HEK293 (cell line): ENCODE results near the gene RIPK4.

Experiments used
- CTCF ChIA-PET: fragments of 350-600 bp; formaldehyde crosslinking; extraction: SDS; loops from one replicate; lab custom pipeline; 2021; ENCODE audit warnings: antibody characterized with exemption; lab: Yijun Ruan, JAX
- POLR2A ChIA-PET: fragments of 300-600 bp; formaldehyde crosslinking; extraction: SDS; loops from one replicate; lab custom pipeline; 2020; ENCODE audit warnings: antibody characterized with exemption, inconsistent platforms; lab: Yijun Ruan, JAX
- H3K27ac ChIP-seq: fragments of 200-500 bp; sonication (Bioruptor generic); 2 replicates; pipeline ENCODE4 v1.5.1; 2014; ENCODE audit warnings: low read depth, low read length, control low read depth, inconsistent platforms; ENCODE audit errors: extremely low read depth
- H3K36me3 ChIP-seq, 2 experiments: fragments of 200-500 bp in 1 of 2; sonication (Bioruptor generic) in 1 of 2; 1 replicate in 1 of 2; 2 replicates in 1 of 2; pipeline ENCODE4 v1.5.1; 2014 to 2017; ENCODE audit warnings: inconsistent platforms in 2 of 2, low read length in 2 of 2; ENCODE audit not compliant: control insufficient read depth in 2 of 2, insufficient read depth in 1 of 2
- H3K4me1 ChIP-seq: fragments of 200-500 bp; sonication (Bioruptor generic); 2 replicates; pipeline ENCODE4 v1.5.1; 2014; ENCODE audit warnings: mild to moderate bottlenecking, low read length, inconsistent platforms; ENCODE audit not compliant: control insufficient read depth, insufficient read depth
- H3K4me3 ChIP-seq: 2 replicates; pipeline ENCODE4 v1.5.1; 2011; ENCODE audit warnings: low read depth, mild to moderate bottlenecking, control low read depth, low read length, moderate library complexity
- H3K9me3 ChIP-seq: fragments of 200-500 bp; sonication (Bioruptor generic); 2 replicates; pipeline ENCODE4 v1.5.1; 2014; ENCODE audit warnings: low read depth, low read length, inconsistent platforms; ENCODE audit not compliant: control insufficient read depth, insufficient read depth
- ATF2 ChIP-seq: fragments of 450-650 bp; formaldehyde crosslinking; IDR thresholded peaks from 2 replicates; pipeline ENCODE4 v1.5.1; 2016; ENCODE audit warnings: missing biosample characterization, missing genetic modification characterization, low read depth
- BCL11A ChIP-seq: fragments of 450-650 bp; formaldehyde crosslinking; IDR thresholded peaks from 2 replicates; pipeline ENCODE4 v1.5.1; 2016; ENCODE audit warnings: low read depth, missing biosample characterization, missing genetic modification characterization
- GLI4 ChIP-seq: fragments of 450-650 bp; formaldehyde crosslinking; IDR thresholded peaks from 2 replicates; pipeline ENCODE4 v1.5.1; 2016; ENCODE audit warnings: missing biosample characterization, missing genetic modification characterization
- HOXA7 ChIP-seq: sonication (generic); formaldehyde crosslinking; IDR thresholded peaks from 2 replicates; pipeline ENCODE4 v1.8.1; 2022; ENCODE audit warnings: missing genetic modification reagents, borderline replicate concordance
- MYNN ChIP-seq: fragments of 450-650 bp; formaldehyde crosslinking; IDR thresholded peaks from 2 replicates; pipeline ENCODE4 v1.5.1; 2016; ENCODE audit warnings: missing biosample characterization, missing genetic modification characterization, borderline replicate concordance
- PRDM1 ChIP-seq: fragments of 450-650 bp; formaldehyde crosslinking; IDR thresholded peaks from 2 replicates; pipeline ENCODE4; 2016; ENCODE audit warnings: missing biosample characterization, missing genetic modification characterization
- REST ChIP-seq: fragments of 450-650 bp; formaldehyde crosslinking; IDR thresholded peaks from 2 replicates; pipeline ENCODE4 v1.5.1; 2016; ENCODE audit warnings: missing biosample characterization, missing genetic modification characterization
- SETDB1 ChIP-seq: IDR thresholded peaks from one replicate; pipeline ENCODE4 v1.6.1; 2017; ENCODE audit warnings: mild to moderate bottlenecking, low read length, moderate library complexity, mixed read lengths; ENCODE audit not compliant: insufficient read length
- SP3 ChIP-seq: fragments of 450-650 bp; formaldehyde crosslinking; IDR thresholded peaks from 2 replicates; pipeline ENCODE4 v1.5.1; 2016; ENCODE audit warnings: missing biosample characterization, missing genetic modification characterization
- WT1 ChIP-seq: fragments of 450-650 bp; formaldehyde crosslinking; IDR thresholded peaks from 2 replicates; pipeline ENCODE4 v1.5.1; 2016; ENCODE audit warnings: missing biosample characterization, missing genetic modification characterization
- ZBTB17 ChIP-seq: fragments of 450-650 bp; formaldehyde crosslinking; IDR thresholded peaks from 2 replicates; pipeline ENCODE4 v1.5.1; 2016; ENCODE audit warnings: missing biosample characterization, missing genetic modification characterization
- ZBTB48 ChIP-seq: fragments of 450-650 bp; formaldehyde crosslinking; IDR thresholded peaks from 2 replicates; pipeline ENCODE4 v1.5.1; 2016; ENCODE audit warnings: missing biosample characterization, missing genetic modification characterization
- ZBTB7A ChIP-seq: fragments of 450-650 bp; formaldehyde crosslinking; IDR thresholded peaks from 2 replicates; pipeline ENCODE4 v1.5.1; 2016; ENCODE audit warnings: low read depth, missing biosample characterization, missing genetic modification characterization
- ZNF132 ChIP-seq: fragments of 450-650 bp; formaldehyde crosslinking; IDR thresholded peaks from 2 replicates; pipeline ENCODE4 v1.5.1; 2017; ENCODE audit warnings: missing biosample characterization, missing genetic modification characterization, borderline replicate concordance
- ZNF16 ChIP-seq: fragments of 450-650 bp; formaldehyde crosslinking; IDR thresholded peaks from 2 replicates; pipeline ENCODE4 v1.5.1; 2016; ENCODE audit warnings: low read depth, missing biosample characterization, missing genetic modification characterization
- ZNF18 ChIP-seq: fragments of 450-650 bp; formaldehyde crosslinking; IDR thresholded peaks from 2 replicates; pipeline ENCODE4 v1.5.1; 2016; ENCODE audit warnings: missing biosample characterization, missing genetic modification characterization
- ZNF19 ChIP-seq: fragments of 450-650 bp; formaldehyde crosslinking; IDR thresholded peaks from 2 replicates; pipeline ENCODE4; 2016; ENCODE audit warnings: missing biosample characterization, missing genetic modification characterization, low read depth
- ZNF292 ChIP-seq: fragments of 450-650 bp; formaldehyde crosslinking; IDR thresholded peaks from 2 replicates; pipeline ENCODE4 v1.5.1; 2016; ENCODE audit warnings: low read depth, missing biosample characterization, missing genetic modification characterization, borderline replicate concordance
- ZNF354C ChIP-seq: fragments of 450-650 bp; formaldehyde crosslinking; IDR thresholded peaks from 2 replicates; pipeline ENCODE4 v1.5.1; 2016; ENCODE audit warnings: missing biosample characterization, missing genetic modification characterization, low read depth, borderline replicate concordance
- ZNF37A ChIP-seq: fragments of 450-650 bp; IDR thresholded peaks from 2 replicates; pipeline ENCODE4 v1.5.1; 2018; ENCODE audit warnings: missing biosample characterization, missing genetic modification characterization
- ZNF473 ChIP-seq: fragments of 450-650 bp; formaldehyde crosslinking; IDR thresholded peaks from 2 replicates; pipeline ENCODE4 v1.5.1; 2017; ENCODE audit warnings: missing biosample characterization, missing genetic modification characterization
- ZNF488 ChIP-seq: fragments of 450-650 bp; formaldehyde crosslinking; IDR thresholded peaks from 2 replicates; pipeline ENCODE4 v1.5.1; 2016; ENCODE audit warnings: missing biosample characterization, missing genetic modification characterization
- ZNF521 ChIP-seq: fragments of 450-650 bp; formaldehyde crosslinking; IDR thresholded peaks from 2 replicates; pipeline ENCODE4 v1.5.1; 2017; ENCODE audit warnings: missing biosample characterization, mild to moderate bottlenecking, missing genetic modification characterization
- ZNF561 ChIP-seq: fragments of 450-650 bp; IDR thresholded peaks from 2 replicates; pipeline ENCODE4 v1.5.1; 2018; ENCODE audit warnings: missing biosample characterization, missing genetic modification characterization, borderline replicate concordance
- ZNF571 ChIP-seq: fragments of 450-650 bp; formaldehyde crosslinking; IDR thresholded peaks from 2 replicates; pipeline ENCODE4 v1.5.0; 2017; ENCODE audit warnings: missing biosample characterization, missing genetic modification characterization
- ZNF600 ChIP-seq: fragments of 450-650 bp; formaldehyde crosslinking; IDR thresholded peaks from 2 replicates; pipeline ENCODE4 v1.5.1; 2016; ENCODE audit warnings: missing biosample characterization, missing genetic modification characterization
- ZNF624 ChIP-seq: fragments of 450-650 bp; formaldehyde crosslinking; IDR thresholded peaks from 2 replicates; pipeline ENCODE4 v1.5.1; 2017; ENCODE audit warnings: missing biosample characterization, missing genetic modification characterization
- ZNF660 ChIP-seq: fragments of 450-650 bp; IDR thresholded peaks from 2 replicates; pipeline ENCODE4 v1.5.1; 2018; ENCODE audit warnings: missing biosample characterization, mild to moderate bottlenecking, missing genetic modification characterization
- ZSCAN16 ChIP-seq: fragments of 450-650 bp; formaldehyde crosslinking; IDR thresholded peaks from 2 replicates; pipeline ENCODE4 v1.5.1; 2016; ENCODE audit warnings: missing biosample characterization, missing genetic modification characterization

RIPK4 gene

GRCh38 chr21:41759926-41760325 lies 6.9 kb downstream of the RIPK4 start:
- no peaks in the 10 kb centered on the region for H3K9me3 ChIP-seq
- H3K4me1 ChIP-seq = peaks cover 25% of the 10 kb centered on the region
- H3K36me3 ChIP-seq = peaks cover 8 to 21% of the 10 kb centered on the region in 2 experiments; a peak in 2 of 3 replicates
- no peak for TF ChIP-seq ZNF37A
- TF ChIP-seq ZNF561 (tag by site-specific recombination) = no peak
- no peak for TF ChIP-seq PRDM1 (tag by site-specific recombination)
- no peak for TF ChIP-seq BCL11A
- TF ChIP-seq ZNF488 (tag by site-specific recombination) = no peak
- TF ChIP-seq ZNF521 (tag by site-specific recombination) = no peak
- no peak for TF ChIP-seq ATF2
- TF ChIP-seq ZNF660 = no peak
- TF ChIP-seq MYNN (tag by site-specific recombination) = no peak
- no peak for TF ChIP-seq GLI4 (tag by site-specific recombination)
- TF ChIP-seq WT1 = no peak
- TF ChIP-seq ZNF19 (tag by site-specific recombination) = no peak
- TF ChIP-seq HOXA7 = no peak
- no peak for TF ChIP-seq ZNF18 (tag by site-specific recombination)
- TF ChIP-seq SP3 (tag by site-specific recombination) = no peak
- TF ChIP-seq SETDB1 = no peak
- no peak for TF ChIP-seq ZNF132 (tag by site-specific recombination)
- TF ChIP-seq, all 188 proteins: peak for 0
- Histone ChIP-seq H3K4me3 (no peak overlapping the region), H3K27ac (no peak overlapping the region)
- ChIA-PET CTCF (interaction anchor here (1.8 kb wide), 1 partner anchor 147 kb away, joined by 7 read pairs; no protein-coding TSS in a partner anchor), POLR2A (no interaction called here)

- H3K27ac ChIP-seq = no peak overlapping the region
- no peaks in the 10 kb centered on the region for H3K9me3 ChIP-seq
- ChIA-PET POLR2A (interaction anchor here (1.0 kb wide), 1 partner anchor 142 kb away, joined by 4 read pairs; no protein-coding TSS in a partner anchor), CTCF (interaction anchor here (0.9 to 1.8 kb wide), 2 partner anchors 146 to 149 kb away, joined by 3 to 7 read pairs; no protein-coding TSS in a partner anchor)
- H3K36me3 ChIP-seq = peaks cover 8 to 25% of the 10 kb centered on the region in 2 experiments; a peak in 2 of 3 replicates
- H3K4me1 ChIP-seq = peaks cover 25% of the 10 kb centered on the region
- H3K4me3 ChIP-seq = no peak overlapping the region
- TF ChIP-seq ZSCAN16 (tag by site-specific recombination) = no peak
- peak; percentile 78 for TF ChIP-seq ZNF600
- TF ChIP-seq ZNF488 (tag by site-specific recombination) = no peak
- TF ChIP-seq ZNF571 (tag by site-specific recombination) = no peak
- no peak for TF ChIP-seq ZNF473 (tag by site-specific recombination)
- TF ChIP-seq ZNF292 = no peak
- no peak for TF ChIP-seq ZNF354C (tag by site-specific recombination)
- no peak for TF ChIP-seq ZNF16 (tag by site-specific recombination)
- TF ChIP-seq ZBTB17 = no peak
- TF ChIP-seq ZBTB48 (tag by site-specific recombination) = no peak
- TF ChIP-seq ZBTB7A (tag by site-specific recombination) = no peak
- TF ChIP-seq REST (tag by site-specific recombination) = no peak
- no peak for TF ChIP-seq ZNF624 (tag by site-specific recombination)
Measured at GRCh38 chr21:41759214-41759840, 7.5 kb downstream of the RIPK4 start.
